Liver (tissue), 2 donors: ENCODE data around the gene GRB7.

ENCODE experiments used
- YY1 ChIP-seq: IDR thresholded peaks from 2 replicates; pipeline ENCODE4 v1.6.1; 2016; ENCODE audit warnings: antibody characterized with exemption, mild to moderate bottlenecking
- TF ChIP-seq, protein P1 (sequence below): fragments of 150-350 bp; IDR thresholded peaks from 2 replicates; pipeline ENCODE4 v1.5.1; 2017; ENCODE audit warnings: improper control_type of control experiment, low read depth, low read length; ENCODE audit not compliant: missing input control
- TF ChIP-seq, protein P2 (sequence below): IDR thresholded peaks from 2 replicates; pipeline ENCODE4 v1.6.1; 2016; ENCODE audit warnings: antibody characterized with exemption, mild to moderate bottlenecking
- donor health status: healthy.

DNA sequence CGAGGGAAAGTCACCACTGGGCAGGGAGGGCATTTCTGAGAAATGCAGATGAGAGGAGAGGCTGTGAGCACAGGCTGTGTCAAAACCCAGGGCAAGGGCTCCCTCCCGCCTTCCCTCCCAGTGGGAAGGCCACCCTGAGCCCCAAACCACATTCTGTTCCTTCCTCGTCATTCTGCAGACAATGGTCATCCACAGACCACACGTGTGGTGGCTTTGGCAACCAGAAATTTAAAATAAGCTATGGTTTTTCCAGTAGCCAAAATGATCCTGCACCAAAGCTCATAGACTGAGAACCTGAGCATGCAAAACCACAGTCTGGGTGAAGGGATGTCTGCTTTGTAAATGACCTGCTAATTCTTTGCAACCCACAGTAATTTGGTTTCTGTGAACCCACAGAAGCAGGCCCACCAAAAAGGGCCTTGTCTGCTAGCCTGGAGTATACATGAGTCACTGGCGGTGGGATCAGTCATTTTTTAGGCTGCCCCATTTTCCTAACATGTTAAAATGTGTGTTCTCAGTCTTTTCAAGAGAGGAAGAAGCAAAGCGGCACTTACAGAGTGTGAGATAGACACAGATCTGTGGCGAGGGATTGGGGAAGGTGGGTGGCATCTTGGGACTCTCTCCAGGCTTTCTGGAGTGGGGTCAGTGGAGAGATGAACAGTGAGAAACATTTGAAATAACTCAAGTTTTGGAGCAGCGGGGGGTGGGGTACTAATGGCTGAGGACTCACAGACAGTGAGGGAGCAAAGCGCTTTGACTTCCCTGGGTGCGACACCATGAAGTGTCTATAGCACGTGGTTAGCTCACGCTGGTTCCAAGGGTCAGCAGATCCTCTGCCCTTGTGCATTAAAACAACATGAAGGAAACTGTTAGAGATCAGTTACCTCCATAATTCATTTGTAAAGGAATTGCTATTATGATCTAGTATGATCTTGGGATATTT is 20.5 kb downstream of the GRB7 start:
- TF ChIP-seq, protein P1, sequence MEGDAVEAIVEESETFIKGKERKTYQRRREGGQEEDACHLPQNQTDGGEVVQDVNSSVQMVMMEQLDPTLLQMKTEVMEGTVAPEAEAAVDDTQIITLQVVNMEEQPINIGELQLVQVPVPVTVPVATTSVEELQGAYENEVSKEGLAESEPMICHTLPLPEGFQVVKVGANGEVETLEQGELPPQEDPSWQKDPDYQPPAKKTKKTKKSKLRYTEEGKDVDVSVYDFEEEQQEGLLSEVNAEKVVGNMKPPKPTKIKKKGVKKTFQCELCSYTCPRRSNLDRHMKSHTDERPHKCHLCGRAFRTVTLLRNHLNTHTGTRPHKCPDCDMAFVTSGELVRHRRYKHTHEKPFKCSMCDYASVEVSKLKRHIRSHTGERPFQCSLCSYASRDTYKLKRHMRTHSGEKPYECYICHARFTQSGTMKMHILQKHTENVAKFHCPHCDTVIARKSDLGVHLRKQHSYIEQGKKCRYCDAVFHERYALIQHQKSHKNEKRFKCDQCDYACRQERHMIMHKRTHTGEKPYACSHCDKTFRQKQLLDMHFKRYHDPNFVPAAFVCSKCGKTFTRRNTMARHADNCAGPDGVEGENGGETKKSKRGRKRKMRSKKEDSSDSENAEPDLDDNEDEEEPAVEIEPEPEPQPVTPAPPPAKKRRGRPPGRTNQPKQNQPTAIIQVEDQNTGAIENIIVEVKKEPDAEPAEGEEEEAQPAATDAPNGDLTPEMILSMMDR = no peak
- TF ChIP-seq YY1 = no peak
- TF ChIP-seq, protein P2, sequence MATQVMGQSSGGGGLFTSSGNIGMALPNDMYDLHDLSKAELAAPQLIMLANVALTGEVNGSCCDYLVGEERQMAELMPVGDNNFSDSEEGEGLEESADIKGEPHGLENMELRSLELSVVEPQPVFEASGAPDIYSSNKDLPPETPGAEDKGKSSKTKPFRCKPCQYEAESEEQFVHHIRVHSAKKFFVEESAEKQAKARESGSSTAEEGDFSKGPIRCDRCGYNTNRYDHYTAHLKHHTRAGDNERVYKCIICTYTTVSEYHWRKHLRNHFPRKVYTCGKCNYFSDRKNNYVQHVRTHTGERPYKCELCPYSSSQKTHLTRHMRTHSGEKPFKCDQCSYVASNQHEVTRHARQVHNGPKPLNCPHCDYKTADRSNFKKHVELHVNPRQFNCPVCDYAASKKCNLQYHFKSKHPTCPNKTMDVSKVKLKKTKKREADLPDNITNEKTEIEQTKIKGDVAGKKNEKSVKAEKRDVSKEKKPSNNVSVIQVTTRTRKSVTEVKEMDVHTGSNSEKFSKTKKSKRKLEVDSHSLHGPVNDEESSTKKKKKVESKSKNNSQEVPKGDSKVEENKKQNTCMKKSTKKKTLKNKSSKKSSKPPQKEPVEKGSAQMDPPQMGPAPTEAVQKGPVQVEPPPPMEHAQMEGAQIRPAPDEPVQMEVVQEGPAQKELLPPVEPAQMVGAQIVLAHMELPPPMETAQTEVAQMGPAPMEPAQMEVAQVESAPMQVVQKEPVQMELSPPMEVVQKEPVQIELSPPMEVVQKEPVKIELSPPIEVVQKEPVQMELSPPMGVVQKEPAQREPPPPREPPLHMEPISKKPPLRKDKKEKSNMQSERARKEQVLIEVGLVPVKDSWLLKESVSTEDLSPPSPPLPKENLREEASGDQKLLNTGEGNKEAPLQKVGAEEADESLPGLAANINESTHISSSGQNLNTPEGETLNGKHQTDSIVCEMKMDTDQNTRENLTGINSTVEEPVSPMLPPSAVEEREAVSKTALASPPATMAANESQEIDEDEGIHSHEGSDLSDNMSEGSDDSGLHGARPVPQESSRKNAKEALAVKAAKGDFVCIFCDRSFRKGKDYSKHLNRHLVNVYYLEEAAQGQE = no peak
